HCT116 (cell line): ENCODE data around the gene RTF2.

Experiments
- POLR2A ChIP-seq: IDR thresholded peaks from 2 replicates; pipeline ENCODE4 v1.7.0; 2011; ENCODE audit warnings: borderline replicate concordance; ENCODE audit not compliant: insufficient read depth, insufficient read length; ENCODE audit errors: extremely low read depth
- REST ChIP-seq: IDR thresholded peaks from 2 replicates; pipeline ENCODE4 v1.6.1; 2012; ENCODE audit warnings: low read depth
- SIN3A ChIP-seq: IDR thresholded peaks from 2 replicates; pipeline ENCODE4 v1.6.1; 2012; ENCODE audit warnings: low read depth
- TCF7L2 ChIP-seq: IDR thresholded peaks from 2 replicates; pipeline ENCODE4 v1.7.0; 2011; ENCODE audit warnings: borderline replicate concordance, inconsistent platforms; ENCODE audit not compliant: insufficient read depth, insufficient read length; ENCODE audit errors: extremely low read depth

- TF ChIP-seq REST (no peak), POLR2A (no peak), SIN3A (no peak), TCF7L2 (no peak)
Measured at GRCh38 chr20:56424931-56425330, 43.5 kb upstream of the RTF2 start.
